Activated T-cell treated with anti-CD3 and anti-CD28 coated beads for 48 hours (primary cell): ENCODE results near the gene RAD51B.
"Not testable (repeated sequence)": the region's sequence is repeated elsewhere in the genome, so short reads cannot be mapped to it uniquely, and the experiment has no call there.

Source experiments
- DNase-seq: peaks from one replicate; pipeline ENCODE4 v3.0.0-alpha.2; 2020; ENCODE audit warnings: low read depth

Gene RAD51B

GRCh38 chr14:68216079-68216478 lies 396.5 kb downstream of the RAD51B start:
- no peak for DNase-seq

GRCh38 chr14:68216957-68217356 lies 397.4 kb downstream of the RAD51B start:
- no peak for DNase-seq

GRCh38 chr14:68217791-68218340 lies 398.3 kb downstream of the RAD51B start:
- DNase-seq: no peak

- DNase-seq: no peak
Measured at GRCh38 chr14:68219407-68219806, 399.8 kb downstream of the RAD51B start.

GRCh38 chr14:68221046-68221445 lies 401.5 kb downstream of the RAD51B start:
- DNase-seq: not testable (repeated sequence)

- DNase-seq: no peak
Measured at GRCh38 chr14:68222154-68222553, 402.6 kb downstream of the RAD51B start.

GRCh38 chr14:68222726-68223125 lies 403.1 kb downstream of the RAD51B start:
- DNase-seq: no peak

- no peak for DNase-seq
Measured at GRCh38 chr14:68223631-68224030, 404.1 kb downstream of the RAD51B start.

GRCh38 chr14:68225321-68225720 lies 405.7 kb downstream of the RAD51B start:
- DNase-seq: no peak

GRCh38 chr14:68226523-68226922 lies 406.9 kb downstream of the RAD51B start:
- no peak for DNase-seq

- no peak for DNase-seq
Measured at GRCh38 chr14:68228656-68229055, 409.1 kb downstream of the RAD51B start.

- DNase-seq: no peak
Measured at GRCh38 chr14:68229423-68230100, 410.0 kb downstream of the RAD51B start.

- no peak for DNase-seq
Measured at GRCh38 chr14:68230202-68230949, 410.8 kb downstream of the RAD51B start.

- no peak for DNase-seq
Measured at GRCh38 chr14:68230950-68231717, 411.6 kb downstream of the RAD51B start.

GRCh38 chr14:68231898-68232297 lies 412.3 kb downstream of the RAD51B start:
- DNase-seq: no peak

GRCh38 chr14:68232300-68233055 lies 412.9 kb downstream of the RAD51B start:
- no peak for DNase-seq

- DNase-seq: no peak
Measured at GRCh38 chr14:68233101-68233784, 413.7 kb downstream of the RAD51B start.

GRCh38 chr14:68234101-68234905 lies 414.7 kb downstream of the RAD51B start:
- no peak for DNase-seq

- no peak for DNase-seq
Measured at GRCh38 chr14:68235011-68235410, 415.4 kb downstream of the RAD51B start.
